Lower leg skin (tissue), 3 donors: ENCODE results near the gene NFASC.

Experiments used
- CTCF ChIP-seq, 3 donors: fragments of 450-650 bp; IDR thresholded peaks; one replicate each; pipeline ENCODE4 v1.5.1; 2016; ENCODE audit warnings: antibody characterized with exemption in 3 of 3, mild to moderate bottlenecking in 3 of 3, moderate library complexity in 2 of 3
- POLR2A ChIP-seq, 2 donors: fragments of 450-650 bp; IDR thresholded peaks; one replicate each; pipeline ENCODE4 v1.6.1; 2016 to 2017; ENCODE audit warnings: antibody characterized with exemption in 2 of 2, mild to moderate bottlenecking in 1 of 2, moderate library complexity in 1 of 2

DNA sequence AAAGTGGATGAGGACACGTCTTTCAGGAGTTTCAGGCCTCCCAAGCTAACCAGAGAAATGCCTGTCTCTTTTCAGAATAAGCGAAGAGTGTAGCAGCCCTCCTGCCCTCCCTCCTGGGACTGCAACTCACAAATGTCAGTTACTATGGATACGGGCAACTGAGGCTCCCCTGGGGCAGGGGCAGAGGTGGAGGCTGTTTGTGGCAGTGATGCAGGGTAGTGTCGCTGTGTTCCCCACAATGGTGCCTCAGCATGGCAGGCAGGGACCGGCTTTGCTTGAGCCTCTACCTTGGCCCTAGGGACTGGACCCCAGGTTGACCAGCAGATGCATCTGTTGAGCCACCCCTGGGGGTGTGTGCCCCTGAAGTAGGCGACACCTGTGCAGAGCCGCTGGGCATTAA lies 10.2 kb downstream of the NFASC start:
- TF ChIP-seq CTCF (IDR thresholded peaks at IDR 0.05) = no peak
- no peak for TF ChIP-seq POLR2A (IDR thresholded peaks at IDR 0.05)
